HG03159 (cell line): ENCODE results near the gene POFUT2.

Source experiments
- ATAC-seq: cut with Tn5 transposase; IDR thresholded peaks from one replicate; pipeline ENCODE4 v1.9.1; 2021; ENCODE audit warnings: mild to moderate bottlenecking, moderate library complexity; ENCODE audit not compliant: unreplicated experiment

POFUT2 gene

DNA sequence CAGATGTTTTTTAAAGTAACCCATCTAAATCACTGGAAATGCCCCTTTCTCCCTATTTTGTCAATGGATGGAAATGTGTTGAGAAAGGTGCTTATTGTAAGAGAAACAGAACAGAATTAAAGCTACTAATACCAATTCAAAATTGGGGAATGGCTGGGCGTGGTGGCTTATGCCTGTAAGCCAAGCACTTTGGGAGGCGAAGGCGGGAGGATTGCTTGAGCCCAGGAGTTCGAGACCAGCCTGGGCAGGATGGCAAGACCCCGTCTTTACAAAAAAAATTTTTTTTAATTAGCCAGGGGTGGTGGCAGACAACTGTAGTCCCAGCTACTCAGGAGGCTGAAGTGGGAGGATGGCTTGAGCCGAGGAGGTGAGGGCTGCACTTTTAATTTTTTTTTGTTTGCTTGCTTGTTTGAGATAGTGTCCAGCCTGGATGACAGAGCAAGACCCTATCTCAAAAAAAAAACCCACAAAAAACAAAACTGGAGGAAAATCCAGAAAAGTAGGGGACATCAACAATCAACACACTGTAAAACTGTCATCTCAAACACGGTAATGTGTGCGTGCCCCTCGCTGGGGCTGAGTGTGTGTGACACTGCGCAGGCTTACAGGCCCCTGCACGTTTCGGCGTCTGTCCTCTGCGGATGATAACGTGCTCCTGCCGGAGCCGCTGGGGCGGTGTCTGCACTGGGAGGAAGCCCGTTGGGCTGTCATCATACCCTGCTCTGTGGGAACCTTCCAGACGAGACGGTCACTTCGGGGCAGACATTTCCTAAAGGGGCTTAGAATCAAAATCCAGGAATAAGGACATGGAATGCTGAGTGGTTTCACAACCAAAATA is 11.6 kb upstream of the POFUT2 start:
- no peak for ATAC-seq

DNA sequence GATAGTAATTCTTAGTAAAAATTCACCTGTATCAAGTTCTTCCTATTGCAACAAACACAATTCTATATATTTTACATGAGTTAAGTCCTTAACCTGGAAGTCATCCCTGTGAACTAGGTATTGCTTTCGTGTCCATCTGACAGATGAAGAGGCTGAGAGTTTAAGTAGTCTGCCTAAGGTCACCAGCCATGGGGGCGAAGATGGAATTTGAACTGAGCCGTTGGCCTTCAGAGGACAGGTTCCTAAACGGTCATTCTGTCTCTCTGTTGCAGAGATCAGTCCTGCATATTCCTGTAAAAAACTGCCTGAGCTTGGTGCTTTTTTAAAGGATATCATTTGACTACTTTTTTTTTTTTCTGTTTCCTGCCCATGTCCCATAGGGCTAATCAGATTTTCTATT is 10.2 kb upstream of the POFUT2 start:
- no peak for ATAC-seq

DNA sequence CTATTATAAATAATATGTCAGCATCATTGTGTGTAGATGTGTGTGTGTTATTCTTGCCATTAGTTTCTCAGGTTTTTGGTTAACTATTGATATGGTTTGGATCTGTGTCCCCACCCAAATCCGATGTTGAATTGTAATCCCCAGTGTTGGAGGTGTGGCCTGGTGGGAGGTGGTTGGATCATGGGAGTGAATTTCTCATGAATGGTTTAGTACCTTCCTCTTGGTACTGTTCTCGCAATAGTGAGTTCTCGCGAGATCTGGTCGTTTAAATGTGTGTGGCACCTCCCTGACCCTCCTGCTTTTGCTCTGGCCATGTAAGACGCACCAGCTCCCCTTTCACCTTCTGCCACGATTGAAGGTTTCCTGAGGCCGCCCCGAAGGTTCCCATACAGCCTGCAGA is 9.6 kb upstream of the POFUT2 start:
- no peak for ATAC-seq

DNA sequence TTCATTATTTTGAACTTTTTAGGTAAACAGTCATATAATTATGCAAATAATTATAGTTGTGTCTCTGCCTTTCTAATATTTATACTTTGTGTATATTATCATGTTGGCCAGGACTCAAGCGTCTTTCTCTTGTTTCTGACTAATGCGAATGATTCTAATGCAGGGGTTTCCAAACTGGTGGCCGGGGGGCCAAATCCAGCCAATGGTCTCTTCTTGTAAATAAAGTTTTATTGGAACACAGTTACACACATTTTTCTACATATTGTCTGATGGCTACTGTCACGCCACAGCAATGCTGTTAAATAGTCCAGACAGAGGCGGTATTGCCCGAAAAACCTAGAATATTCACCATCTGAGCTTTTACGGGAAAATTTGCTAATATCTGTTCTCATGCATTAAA is 8.9 kb upstream of the POFUT2 start:
- no peak for ATAC-seq

DNA sequence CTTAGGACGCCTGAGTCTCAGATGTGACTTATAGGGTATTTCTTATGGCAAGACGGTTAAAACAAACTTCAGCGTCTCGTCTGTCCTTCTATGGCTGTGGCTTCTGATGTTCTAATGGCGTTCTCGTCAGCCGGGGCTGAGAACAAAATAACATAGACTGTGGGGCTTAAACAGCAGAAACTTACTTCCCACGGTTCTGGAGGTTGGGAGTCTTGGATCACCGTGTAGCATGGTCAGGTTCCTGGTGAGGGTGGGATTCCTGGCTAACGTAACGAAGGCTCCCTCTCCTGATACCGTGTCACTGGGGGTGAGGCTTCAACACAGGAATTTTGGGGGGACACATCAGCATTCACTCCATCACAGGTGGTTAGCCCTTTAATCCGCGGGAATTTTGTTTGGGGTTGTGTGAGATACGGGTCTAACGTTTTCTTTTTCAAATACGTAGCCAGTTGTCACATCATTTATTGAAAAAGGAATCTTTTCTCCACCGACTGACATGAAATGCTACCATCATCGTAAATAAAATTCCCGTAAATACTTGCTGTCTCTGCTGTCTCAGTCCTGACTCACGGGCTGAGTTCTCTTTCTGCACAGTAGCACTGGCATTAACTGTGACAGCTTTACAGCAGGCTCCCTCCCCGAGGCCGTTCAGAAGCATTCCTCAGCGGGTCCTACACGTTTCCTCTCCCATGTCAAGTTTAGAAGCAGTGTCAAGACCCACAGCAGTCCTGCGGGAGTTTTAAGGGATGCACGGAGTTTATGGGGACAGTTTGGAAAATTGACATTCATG is 8.1 kb upstream of the POFUT2 start:
- no peak for ATAC-seq

DNA sequence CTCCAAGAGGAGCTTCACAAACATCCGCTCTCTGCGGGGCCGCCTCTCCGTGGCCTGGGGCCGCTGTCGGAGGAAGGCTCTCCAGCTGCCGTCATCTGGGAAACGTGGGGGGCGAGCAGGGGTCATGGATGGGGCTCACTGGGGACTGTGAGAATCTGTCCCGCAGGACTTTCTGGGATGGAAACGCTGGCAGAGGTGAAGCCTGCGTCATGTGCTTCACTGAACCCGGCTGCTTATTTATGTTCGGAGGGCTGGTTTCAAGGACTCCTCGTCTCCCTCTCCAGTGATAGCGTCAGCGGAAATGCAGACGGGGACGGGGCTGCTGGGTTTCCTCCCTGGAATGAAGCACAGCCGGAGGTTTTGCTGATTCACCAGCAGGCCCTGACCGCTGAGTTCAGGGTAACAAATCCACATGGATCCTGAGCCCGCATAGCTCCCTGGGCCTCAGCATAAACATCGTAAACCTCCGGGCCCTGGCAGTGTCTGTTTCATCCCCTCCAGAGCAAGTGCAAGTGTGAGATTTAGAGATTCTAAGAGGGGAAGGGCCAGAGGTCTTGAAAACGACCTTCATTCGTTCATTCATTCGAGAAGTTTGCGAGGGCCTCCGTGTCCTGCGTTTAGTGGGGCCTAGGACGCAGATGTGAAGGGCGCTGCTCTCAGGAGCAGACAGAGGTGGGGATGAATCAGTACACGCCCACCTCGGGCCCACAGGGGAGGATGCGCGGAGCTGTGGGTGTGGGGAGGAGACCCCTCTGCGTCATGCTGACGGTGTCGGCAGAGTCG is 7.0 kb upstream of the POFUT2 start:
- no peak for ATAC-seq

DNA sequence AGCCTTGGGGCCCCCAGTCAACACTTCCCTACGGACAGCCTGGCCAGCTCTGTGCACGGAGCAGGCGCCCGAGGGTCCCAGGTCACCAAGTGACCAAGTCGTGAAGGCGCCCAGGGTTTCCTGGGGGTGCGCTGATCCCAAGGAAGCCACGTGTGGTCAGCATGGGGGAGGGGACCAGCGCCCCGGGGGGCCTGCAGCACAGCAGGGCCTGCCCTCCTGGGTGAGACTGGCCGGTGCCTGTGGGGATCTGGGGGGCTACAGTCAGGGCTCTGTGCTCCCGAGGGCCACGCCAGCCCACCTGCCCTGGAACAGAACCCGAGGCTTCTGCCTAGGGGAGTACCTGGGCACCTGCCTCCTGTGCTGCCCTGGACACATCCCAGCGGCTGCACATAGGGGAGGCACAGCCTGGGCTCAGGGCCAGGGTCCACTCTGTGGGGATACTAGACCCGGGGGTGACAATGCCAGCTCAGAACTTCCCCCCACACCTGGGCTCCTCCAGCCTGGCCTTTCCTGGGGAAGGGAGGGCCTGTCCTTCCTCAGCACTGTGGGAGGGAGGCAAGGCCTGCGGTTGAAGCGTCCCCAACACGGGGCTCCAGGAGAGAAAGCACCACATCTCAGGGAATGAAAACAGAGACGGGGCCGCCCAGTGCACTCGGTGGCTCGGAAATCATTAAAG is 6.2 kb upstream of the POFUT2 start:
- ATAC-seq, result no peak

DNA sequence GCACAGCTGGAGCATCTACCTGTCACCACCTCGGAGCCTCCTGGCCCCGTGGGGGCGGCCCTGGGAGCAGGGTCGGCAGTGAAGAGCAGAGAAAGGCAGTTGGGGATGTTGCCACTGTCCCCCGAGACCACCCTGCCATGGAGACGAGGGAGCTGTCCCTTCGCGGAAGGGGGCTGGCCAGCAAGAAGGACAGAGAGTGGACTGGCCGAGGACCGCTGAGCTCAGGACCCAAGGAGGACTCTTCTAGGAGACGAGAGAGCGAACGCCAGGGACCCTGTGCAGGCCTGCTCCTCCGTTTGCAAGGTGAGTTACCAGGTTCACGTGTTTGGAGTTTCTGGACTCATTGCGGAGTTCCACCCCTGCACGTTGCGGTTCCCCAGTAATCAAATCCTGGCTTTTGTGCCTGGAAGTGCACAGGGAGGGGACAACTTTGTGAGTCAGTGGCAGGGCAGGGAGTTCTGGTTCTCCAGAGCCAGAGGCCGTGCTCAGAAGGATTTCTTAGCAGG is 5.6 kb upstream of the POFUT2 start:
- no peak for ATAC-seq

DNA sequence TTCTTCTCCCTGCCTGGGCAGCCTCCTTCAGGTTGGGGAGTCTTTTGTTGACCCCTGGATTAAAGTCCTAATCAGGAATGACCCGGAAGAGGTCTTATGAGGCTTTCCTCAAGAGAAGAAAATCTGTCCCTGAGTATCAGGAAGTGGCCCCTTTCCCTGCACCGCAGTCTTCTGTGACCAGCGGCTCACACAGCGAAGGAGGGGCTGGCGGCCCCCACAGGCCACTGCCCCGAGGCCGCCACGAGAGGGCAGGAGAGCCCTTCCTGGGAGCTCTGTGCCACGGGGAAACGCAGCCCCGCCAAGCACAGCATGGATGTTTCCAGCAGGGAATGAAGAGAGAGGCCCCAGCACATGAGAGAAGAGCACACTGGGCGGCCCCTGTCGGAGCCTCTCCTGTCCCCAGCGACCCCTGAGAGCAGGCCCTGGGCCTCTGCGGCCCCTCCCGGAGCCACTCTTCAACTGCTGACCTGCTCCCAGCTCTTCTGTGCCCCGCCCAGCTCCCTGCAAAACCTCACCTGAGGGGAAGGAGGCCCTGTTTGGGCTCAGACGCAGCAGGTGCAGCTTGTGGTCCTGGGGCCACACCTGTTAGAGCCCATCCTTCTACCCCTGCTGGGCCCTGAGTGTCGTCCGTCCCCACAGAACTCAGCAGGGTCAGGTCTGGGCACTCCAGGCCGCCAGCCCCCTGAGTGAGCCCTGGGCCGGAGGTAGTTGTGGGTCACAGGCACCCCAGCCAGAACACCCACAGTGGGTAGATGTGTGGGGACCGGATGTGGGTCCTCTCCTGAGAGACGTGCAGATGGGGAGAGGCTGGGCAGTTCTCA is 4.9 kb upstream of the POFUT2 start:
- no peak for ATAC-seq

DNA sequence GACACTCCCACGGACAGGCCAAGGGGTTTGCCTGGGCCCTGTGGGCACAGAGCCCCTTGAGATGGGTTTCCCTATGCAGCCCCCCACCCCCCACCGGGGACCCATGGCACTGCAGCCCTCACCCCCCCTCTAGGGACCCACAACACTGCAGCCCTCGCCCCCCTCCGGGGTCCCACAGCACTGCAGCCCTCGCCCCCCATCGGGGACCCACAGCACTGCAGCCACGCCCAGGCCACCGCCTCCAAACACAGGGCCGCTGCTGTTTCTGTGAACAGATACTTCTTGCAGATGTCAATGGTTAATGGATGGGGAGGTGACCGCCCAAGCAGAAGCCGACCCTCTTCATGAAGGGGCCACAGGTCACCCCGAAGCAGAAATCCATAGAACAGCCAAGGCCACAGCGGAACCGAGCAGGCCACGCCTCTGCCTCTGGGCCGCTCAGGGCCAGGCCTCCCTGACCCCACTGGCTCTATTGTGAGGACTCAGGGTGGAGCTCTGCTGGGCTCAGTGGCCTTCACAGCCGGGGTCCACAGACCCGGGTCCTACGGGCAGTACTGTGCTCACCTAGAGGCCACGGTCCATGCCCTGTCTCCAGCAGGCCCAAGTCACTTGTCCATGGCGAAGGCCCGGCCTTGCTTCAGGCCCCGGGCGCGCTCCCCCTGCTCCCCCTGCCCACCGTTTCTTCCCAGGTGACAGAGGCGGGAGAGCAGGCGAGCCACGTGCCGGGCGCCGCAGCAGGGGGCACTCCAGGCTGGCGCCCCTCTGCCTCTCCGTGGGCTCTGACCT is 4.1 kb upstream of the POFUT2 start:
- no peak for ATAC-seq

DNA sequence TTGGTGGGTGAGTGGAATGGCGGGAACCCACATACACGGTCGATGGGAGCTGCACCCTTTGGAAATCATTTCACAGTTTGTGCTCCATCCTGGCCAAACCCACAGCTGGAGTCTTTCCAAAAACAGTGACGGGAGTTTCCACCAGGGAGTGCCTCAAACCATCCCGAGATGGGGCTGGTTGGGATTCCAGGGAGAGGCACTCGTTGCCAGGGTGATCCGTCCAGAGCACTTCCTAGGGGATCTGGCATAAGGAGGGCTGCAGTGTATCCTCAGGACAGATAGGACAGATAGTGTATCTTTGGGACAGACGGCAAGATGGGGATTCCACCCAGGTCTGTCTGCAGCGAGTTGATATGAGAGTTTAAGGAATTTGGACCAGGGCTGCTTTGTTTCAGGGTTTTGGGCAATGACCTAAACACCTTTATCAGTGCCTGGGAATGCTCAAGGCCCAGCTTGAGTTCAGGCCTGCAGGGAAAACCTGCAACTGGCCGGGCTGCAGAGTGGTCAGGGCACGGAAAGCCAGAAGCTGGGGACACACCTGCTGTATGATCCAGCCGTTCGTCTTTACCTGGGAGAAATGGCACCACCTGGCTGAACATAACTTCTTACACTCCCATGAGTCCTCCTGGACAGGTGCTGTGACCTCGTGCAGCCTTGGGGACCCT is 3.4 kb upstream of the POFUT2 start:
- no peak for ATAC-seq

DNA sequence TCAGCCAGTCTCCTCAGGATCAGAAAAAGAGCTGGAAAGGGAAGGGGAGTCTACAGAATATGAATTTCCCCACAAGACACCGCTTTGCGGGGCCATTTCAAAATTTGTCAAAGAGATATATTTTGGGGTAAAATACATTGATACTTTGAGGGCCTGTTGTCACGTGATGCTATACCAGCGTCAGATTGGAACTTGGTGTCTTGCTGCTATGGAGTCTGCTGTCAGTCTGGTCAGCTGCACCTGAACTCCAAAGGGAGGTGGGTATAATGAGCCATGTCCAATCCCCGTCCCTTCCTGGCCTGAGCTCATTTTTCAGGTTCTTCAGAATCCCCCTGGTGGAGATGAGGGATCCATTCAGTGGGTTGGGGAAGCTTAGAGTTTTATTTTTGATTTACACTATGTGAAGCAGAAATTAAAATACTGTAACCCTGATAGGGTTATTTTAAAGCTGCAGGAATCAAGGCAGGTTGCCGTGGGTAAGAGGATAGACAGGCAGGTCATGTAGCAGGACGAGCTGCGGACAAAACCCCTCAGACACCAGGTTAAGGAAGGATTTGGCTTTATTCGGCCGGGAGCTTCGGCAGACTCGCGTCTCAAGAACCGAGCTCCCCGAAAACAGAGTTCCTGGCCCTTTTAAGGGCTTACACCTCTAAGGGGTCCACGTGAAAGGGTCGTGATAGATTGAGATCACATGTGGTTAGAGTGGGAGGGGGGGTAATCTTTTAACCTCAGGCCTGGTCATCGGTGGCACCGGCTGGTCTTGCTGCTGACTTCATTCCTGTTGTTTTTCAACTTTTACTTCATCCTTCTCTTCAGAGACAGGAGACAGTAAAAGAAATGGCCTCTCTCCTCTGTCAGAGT is 2.2 kb upstream of the POFUT2 start:
- ATAC-seq, result no peak

DNA sequence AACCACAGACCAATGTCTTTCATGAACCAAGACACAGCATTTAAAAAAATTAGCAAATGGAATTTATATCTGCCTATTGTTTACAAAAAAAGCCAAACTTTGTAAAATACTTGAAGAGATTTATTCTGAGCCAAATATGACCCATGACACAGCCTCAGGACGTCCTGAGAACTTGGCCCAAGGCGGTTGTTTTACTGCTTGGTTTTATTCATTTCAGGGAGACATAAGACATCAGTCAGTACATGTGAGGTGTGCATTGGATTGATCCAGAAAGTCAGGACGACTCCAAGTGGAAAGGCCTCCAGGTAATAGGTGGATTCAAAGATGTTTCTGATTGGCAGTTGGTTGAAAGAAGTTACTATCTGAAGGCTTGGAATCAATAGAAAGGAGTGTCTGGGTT is 1.4 kb upstream of the POFUT2 start:
- no peak for ATAC-seq

DNA sequence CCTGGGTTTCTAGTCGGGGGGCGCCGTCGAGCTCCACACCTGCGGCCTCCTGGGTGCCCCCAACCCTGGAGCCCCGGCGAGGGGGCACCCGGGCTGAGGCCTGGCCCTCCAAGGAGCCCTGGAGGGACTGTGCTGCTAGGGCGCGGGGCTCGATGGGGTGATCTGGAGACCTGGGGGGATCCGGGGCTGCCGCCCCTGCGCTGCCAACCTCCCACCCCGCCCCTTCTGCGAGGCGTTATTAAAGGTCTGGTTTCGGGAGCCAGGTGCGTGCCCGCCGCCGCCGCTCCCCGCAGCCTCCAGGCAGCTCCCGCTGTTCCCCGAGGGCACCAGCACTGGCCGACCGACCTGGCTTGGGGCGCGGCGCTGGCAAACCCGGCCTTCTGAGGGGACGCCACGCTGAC is 746 bp upstream of the POFUT2 start:
- ATAC-seq, result no peak

DNA sequence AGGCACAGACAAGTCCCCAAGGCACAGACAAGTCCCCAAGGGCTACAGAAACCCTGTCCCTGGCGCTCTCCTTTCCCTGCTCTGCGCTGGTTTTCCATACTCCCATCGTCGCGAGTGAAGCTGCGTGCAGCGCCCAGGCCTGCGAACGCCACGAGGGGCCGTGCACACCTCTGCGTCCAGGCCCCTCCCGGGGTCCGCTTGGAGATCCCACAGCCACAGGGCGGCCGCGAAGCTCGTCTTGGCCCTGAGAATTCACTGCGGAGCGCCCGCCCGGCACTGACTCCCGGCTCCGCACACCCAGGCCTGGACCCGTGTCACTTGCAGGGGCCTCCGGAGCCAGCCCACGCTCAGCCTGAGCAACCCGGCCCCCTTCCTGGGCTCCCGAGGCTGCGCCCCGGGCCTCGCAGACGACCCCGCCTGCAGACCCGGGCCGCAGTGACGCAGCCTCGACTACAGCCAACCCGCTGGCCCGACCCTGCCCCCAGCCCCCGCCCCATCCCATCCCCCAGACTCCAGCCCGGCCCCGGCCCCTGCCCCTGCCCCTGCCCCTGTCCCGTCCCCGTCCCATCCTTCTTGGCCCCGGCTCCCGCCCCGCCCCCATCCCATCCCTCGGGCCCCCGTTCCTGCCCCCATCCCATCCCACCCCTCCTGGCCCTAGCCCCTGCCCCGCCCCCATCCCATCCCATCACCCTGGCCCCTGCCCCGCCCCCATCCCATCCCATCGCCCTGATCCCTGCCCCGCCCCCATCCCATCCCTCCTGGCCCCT is 841 bp downstream of the POFUT2 start:
- no peak for ATAC-seq

DNA sequence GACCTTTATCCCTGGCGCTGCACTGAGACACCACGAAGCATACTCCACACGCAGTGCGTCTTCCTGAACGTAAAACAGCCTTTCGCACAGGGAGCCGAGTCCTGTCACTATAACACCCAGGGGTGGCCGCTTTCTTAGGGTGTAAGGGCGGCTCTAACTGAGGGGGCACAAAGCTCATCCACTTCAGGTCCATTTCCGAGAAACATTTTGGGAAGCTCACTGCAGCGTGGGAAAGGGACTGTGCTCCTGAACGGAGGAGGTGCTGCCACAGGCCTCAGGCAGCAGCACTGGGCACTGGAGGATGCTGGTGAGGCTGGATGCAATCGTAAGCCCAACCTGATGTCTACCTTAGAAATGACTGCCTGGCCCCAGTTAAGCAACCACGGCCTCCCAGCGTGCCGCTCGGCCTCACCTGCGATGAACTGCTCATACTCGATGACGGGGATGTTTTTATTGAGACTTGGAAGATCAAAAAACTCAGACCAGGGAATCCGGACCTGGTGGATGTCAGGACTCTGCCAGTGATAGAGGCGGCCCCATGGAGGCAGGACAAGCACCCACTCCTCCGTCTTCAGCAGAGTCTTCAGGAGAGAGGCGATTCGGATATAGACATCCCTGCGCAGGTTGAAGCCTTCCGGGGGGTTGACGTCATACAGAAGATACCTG is 2.3 kb downstream of the POFUT2 start:
- ATAC-seq, result no peak

DNA sequence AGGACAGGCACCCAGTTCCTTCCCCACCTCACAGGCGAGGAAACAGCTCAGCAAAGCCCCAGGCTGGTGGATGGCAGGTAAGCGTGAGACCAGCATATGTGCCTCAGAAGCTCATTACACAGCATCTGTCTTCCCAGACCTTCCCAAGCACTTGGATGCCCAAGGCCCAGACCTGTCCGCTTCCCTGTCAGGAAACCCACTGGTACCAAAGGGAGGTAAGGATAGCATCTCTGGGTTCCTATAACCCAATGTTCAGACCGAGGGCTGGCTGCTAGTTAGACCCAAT is 3.3 kb downstream of the POFUT2 start:
- no peak for ATAC-seq
